Measurements from ENCODE around the gene TSPAN9. TPM values are rescaled to one million over a fixed set of nuclear protein-coding genes. Genes with fewer than 3 reads are reported as not detected.

The TSPAN9 gene
- total RNA-seq, 1 donor: 76.0 TPM

DNA sequence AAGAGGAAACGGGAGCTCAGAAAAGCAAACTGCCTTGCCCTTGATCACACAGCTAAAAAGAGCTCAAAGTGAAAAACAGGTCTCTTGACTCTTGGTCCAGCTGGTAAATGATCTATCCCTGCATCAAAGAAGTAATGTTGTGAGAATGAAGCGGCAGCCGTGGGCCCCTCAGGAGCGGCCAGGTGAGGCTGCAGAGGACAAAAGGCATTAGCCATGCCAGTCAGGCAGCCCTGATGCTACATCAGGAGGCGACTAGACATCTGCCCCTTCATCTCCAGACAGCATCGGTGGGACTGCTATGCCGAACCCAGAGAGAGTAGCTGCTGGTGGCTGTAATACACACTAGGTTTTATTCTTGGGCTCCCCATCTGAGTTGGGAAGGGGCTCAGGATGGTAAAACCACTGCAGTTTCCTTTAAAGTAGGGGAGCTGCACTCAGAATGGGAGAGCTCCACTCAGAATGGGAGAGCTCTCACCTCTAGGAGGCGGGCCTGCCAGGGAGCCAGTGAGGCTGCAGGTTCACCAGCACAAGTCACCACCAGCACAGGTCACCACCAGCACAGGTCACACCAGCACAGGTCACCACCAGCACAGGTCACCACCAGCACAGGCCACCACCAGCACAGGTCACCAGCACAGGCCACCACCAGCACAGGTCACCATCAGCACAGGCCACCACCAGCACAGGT is 120.1 kb downstream of the TSPAN9 start:
- H3K4me3 ChIP-seq (ENCODE audit: low read depth, low read length): no peak overlapping the region
- TF ChIP-seq, protein P1, sequence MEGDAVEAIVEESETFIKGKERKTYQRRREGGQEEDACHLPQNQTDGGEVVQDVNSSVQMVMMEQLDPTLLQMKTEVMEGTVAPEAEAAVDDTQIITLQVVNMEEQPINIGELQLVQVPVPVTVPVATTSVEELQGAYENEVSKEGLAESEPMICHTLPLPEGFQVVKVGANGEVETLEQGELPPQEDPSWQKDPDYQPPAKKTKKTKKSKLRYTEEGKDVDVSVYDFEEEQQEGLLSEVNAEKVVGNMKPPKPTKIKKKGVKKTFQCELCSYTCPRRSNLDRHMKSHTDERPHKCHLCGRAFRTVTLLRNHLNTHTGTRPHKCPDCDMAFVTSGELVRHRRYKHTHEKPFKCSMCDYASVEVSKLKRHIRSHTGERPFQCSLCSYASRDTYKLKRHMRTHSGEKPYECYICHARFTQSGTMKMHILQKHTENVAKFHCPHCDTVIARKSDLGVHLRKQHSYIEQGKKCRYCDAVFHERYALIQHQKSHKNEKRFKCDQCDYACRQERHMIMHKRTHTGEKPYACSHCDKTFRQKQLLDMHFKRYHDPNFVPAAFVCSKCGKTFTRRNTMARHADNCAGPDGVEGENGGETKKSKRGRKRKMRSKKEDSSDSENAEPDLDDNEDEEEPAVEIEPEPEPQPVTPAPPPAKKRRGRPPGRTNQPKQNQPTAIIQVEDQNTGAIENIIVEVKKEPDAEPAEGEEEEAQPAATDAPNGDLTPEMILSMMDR (IDR thresholded peaks at IDR 0.05; ENCODE audit: insufficient read depth, low read depth, low read length): no peak
- no peak for DNase-seq (ENCODE audit: low read depth)

DNA sequence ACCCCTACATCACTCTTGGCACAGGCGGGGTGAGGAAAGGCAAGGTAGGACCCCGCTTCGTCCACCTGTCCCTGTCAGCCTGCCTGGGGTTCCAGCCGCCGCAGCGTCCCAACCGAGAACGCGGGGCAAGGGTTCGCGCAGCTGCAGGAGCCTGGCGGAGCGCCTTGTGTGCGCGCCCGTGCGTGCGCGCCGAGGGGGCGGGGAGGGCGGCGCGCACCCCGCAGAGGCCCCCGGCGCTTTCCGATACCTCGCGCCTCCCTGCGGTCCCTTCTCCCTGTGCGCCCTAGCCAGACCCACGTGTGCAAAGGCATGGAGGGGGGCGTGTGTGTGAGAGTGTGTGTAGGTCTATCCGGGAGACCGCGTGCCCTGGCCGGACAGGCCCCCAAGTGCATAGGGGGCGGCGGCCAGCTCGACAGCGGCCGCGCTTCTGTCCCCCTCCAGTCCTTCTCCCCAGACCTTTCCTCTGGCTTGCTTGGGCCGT is 122.4 kb downstream of the TSPAN9 start:
- peak overlapping the region; percentile 62 for H3K4me3 ChIP-seq (ENCODE audit: low read depth, low read length)
- TF ChIP-seq, protein P1 (IDR thresholded peaks at IDR 0.05; ENCODE audit: insufficient read depth, low read depth, low read length): no peak
- peak; percentile 58 for DNase-seq (ENCODE audit: low read depth)

DNA sequence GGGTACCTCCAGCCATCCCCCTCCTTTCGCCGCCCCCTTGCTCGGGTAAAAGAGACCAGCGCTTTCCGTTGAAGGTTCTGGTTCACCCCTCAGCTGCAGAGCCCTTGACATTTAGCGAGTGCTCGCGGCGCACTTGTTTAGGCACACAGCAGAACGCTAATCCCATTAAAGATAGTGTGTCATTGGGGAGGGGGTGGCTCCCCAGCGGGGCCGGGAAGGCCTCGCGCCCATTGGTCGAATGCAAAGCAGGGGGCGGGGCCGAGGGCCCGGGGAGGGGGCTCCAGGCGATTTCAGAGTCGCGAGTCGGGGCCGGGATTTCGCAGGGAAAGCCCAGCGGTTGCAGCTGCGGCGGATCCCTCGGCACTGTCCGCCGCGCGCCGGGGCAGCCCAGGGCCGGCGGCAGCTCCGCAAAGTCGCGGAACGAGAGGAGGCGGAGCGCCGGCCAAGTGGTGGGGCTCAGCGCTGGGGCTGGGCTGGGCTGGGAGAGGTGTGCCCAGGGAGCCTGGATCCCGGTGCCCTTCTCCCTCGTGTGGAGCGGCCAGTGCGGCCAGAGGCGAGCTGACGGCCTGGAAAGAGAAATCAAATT is 122.9 kb downstream of the TSPAN9 start:
- H3K4me3 ChIP-seq (ENCODE audit: low read depth, low read length): peak overlapping the region; percentile 62
- TF ChIP-seq, protein P1 (IDR thresholded peaks at IDR 0.05; ENCODE audit: insufficient read depth, low read depth, low read length): no peak
- DNase-seq (ENCODE audit: low read depth): peak; percentile 77

DNA sequence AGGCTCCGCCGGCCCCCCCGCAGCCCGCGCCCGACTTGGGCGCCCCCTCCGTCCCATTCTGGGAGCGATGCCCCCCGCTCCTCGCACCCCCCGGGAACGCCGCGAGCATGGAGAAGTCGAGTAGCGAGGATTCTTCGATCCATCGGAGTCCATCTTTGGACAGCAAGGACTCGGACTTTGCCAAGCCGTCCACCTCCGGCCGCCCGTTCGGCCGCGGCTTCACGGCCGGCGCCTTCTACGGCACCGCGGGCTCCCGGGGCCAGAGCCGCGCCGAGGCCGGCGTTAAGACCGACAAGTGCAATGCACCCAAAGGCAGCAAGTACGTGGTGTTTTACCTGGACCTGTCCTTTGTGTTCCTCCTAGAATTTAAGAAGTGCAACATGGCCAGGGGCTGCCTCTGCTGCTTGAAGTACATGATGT is 123.6 kb downstream of the TSPAN9 start:
- TF ChIP-seq, protein P1 (IDR thresholded peaks at IDR 0.05; ENCODE audit: insufficient read depth, low read depth, low read length): no peak
- peak overlapping the region; percentile 62 for H3K4me3 ChIP-seq (ENCODE audit: low read depth, low read length)
- no peak for DNase-seq (ENCODE audit: low read depth)

DNA sequence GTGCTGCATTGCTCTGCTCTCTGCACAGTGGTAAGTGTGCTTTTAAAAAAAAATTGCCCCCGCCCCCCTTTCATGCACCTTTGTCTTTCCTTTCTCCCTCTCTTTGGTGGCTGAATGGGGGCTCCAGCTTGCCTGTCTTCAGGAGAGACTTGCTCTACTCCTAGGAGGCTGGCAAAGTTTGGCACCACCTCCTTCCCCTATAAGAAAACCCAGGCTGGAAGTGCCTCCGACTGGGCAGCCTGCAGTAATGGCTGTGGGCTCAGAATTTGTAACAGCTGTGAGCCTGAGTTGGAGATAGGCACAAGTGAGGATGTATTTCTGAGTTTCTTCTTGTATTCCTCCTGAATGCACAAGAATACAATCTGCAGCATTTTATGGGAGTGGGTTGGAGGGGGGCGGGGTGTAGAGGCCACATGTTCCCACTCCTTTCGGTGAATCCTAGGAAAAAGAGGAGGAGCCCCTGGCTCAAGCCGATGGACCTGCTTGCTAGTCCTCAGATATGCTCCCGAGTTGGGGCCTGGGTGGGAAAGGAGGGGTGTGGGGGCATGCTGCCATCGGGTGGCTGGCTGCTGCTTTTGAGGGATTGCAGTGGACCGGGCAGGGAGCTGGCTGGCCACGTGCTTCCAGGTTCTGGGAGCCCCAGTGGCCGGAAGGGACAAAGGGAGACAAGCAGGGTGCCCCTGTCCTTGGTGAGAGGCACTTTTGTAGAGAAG is 124.3 kb downstream of the TSPAN9 start:
- H3K4me3 ChIP-seq (ENCODE audit: low read depth, low read length): peak overlapping the region; percentile 62
- TF ChIP-seq, protein P1 (IDR thresholded peaks at IDR 0.05; ENCODE audit: insufficient read depth, low read depth, low read length): no peak
- DNase-seq (ENCODE audit: low read depth): no peak

DNA sequence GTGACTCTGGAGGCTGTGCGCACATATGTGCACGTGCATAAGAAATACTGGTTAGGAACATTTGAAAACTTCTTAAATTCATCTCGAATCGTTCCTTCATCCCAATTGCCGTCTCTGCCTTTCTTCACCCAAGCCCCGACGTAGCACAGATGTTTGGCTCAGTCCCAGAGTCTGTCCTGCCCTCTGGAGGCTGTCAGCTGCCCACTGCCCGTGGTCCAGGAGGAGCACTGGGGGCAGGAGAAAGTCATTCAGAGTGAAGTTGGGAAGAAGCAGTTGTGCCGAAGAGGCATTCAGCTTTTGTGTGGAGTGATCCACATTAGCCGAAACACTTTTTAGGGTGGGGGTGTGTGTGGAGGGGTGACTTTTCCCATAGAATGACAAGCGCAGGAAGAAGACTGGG is 124.9 kb downstream of the TSPAN9 start:
- H3K4me3 ChIP-seq (ENCODE audit: low read depth, low read length): no peak overlapping the region
- TF ChIP-seq, protein P1 (IDR thresholded peaks at IDR 0.05; ENCODE audit: insufficient read depth, low read depth, low read length): peak; percentile 32
- peak; percentile 64 for DNase-seq (ENCODE audit: low read depth)

Measured in fibroblast of villous mesenchyme (primary cell).